Measurements from ENCODE around the gene EXOC4.

The EXOC4 gene

DNA sequence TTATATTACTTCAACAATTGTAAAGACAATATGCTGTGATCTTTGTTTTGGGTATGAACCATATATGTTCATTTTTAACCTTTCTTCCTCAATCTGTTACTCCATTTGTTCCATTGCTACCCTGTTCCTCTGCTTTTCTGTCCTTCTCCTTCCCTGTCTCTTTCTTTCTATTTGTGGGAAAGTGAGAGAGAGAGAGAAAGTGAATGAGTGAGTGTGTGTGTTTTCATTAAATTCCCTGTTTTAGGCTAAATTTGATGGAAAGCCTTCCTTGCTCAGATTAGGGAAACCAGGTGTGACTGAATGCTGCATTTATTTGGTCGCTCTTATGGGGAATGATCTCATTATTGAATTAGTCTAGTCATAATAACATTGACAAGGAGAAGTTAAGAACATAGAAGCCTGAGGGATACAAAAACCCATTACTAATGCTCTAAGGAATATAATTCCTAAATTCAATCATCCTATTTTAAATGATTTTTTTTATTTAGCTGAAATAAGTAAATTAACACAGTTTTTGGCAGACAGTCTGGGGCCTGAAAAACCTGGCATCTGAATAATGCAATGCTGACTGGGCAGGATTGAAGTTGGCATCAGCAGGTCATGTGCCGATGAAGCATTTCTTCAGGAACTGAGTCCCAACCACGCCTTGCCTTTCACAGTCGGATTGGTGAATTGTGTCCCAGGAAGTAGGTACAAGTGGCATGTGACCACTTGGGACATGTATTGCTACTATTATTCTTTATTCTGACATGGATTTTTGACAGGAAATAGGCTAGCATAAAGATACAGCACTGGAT is 756.6 kb downstream of the EXOC4 start:
- Mint-ChIP-seq H3K9me3 (no peaks in the 10 kb centered on the region), H3K4me3 (no peak overlapping the region), H3K27ac (no peak overlapping the region), H3K27me3 (ENCODE audit: low read depth) (no peaks in the 10 kb centered on the region), H3K36me3 (ENCODE audit: low read depth) (peaks cover 26% of the 10 kb centered on the region), H3K4me1 (no peaks in the 10 kb centered on the region)
- TF ChIP-seq, protein P1, sequence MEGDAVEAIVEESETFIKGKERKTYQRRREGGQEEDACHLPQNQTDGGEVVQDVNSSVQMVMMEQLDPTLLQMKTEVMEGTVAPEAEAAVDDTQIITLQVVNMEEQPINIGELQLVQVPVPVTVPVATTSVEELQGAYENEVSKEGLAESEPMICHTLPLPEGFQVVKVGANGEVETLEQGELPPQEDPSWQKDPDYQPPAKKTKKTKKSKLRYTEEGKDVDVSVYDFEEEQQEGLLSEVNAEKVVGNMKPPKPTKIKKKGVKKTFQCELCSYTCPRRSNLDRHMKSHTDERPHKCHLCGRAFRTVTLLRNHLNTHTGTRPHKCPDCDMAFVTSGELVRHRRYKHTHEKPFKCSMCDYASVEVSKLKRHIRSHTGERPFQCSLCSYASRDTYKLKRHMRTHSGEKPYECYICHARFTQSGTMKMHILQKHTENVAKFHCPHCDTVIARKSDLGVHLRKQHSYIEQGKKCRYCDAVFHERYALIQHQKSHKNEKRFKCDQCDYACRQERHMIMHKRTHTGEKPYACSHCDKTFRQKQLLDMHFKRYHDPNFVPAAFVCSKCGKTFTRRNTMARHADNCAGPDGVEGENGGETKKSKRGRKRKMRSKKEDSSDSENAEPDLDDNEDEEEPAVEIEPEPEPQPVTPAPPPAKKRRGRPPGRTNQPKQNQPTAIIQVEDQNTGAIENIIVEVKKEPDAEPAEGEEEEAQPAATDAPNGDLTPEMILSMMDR (IDR thresholded peaks at IDR 0.05; ENCODE audit: unreplicated experiment in 3 of 3), result no peak

DNA sequence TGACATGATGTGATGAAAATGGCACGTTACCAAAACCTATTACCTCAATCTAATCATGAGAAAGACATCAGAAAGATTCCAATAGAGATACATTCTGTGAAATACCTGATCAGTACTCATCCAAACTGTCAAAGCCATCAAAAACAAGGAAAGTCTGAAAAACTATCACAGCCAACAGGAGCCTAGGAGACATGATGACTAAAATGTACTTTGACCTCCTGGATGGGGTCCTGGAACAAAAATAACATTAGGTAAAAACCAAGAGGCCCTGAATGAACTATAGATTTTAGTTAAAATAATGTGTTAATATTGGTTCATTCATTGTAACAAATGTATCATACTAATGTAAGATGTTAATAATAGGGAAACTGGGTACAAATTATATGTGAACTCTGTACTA is 760.4 kb downstream of the EXOC4 start:
- Mint-ChIP-seq H3K27me3 (ENCODE audit: low read depth) (no peaks in the 10 kb centered on the region), H3K4me1 (no peaks in the 10 kb centered on the region)

DNA sequence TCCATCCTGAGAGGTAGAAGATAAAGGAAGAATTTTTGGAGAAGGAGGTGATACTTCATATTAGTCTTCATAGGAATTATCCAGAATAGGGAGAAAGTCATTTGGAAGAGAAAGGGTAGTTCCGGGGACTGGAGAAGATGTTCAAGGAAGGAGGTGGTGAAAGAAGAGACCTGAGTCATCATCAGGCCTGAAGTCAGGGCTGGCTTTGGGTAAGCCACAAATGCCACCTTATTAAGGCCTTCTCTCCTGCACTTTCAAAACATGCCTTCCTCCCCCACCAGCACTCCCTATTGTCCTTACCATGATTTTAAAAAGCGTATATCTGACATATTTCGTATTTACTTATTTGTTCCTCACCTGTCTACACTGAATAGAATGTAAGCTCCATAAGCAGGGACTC is 762.1 kb downstream of the EXOC4 start:
- Mint-ChIP-seq H3K9me3 (no peaks in the 10 kb centered on the region), H3K36me3 (ENCODE audit: low read depth) (peaks cover 13% of the 10 kb centered on the region), H3K4me1 (no peaks in the 10 kb centered on the region), H3K27me3 (ENCODE audit: low read depth) (no peaks in the 10 kb centered on the region), H3K4me3 (no peak overlapping the region), H3K27ac (no peak overlapping the region)
- TF ChIP-seq, protein P1 (IDR thresholded peaks at IDR 0.05; ENCODE audit: unreplicated experiment in 3 of 3), result no peak

More for the DNA sequence above, 760.4 kb downstream of the EXOC4 start:
- H3K9me3 Mint-ChIP-seq, result no peaks in the 10 kb centered on the region
- H3K27ac Mint-ChIP-seq, result no peak overlapping the region
- TF ChIP-seq, protein P1 (IDR thresholded peaks at IDR 0.05; ENCODE audit: unreplicated experiment in 3 of 3), result no peak
- H3K36me3 Mint-ChIP-seq (ENCODE audit: low read depth), result peaks cover 20% of the 10 kb centered on the region
- no peak overlapping the region for H3K4me3 Mint-ChIP-seq

DNA sequence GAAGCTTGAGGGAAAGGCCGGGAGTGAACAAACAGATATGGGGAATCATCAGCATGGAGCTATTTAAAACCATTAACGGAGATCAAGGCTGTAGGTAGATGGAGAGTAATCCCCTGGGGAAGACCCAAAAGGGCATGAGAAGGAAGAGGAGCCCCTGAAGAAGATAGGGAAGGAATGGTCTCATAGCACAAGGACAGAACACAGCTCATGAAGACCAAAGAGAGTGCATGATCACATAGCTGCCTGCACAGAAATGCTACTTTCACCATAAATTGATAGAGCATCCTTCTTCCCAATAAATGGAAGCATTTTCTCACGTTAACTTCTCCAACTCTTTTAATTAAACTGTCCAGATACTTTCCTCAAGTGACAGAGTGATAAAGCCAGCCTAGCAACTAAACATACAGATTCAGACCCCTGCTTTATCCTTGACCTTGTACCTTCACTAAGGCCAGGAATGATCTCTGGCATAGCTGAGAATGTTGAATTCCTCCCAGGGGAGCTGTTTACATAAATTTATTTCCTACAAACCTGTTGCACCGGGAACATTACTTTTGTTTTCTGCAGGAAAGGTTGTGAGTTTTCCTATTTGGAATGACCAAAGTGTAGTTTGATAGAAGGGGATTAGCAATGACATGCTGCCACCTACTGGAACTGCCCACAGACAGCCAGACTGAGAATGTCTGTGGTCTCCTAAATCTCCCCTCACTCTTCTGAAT is 763.5 kb downstream of the EXOC4 start:
- no peak overlapping the region for H3K27ac Mint-ChIP-seq
- H3K36me3 Mint-ChIP-seq (ENCODE audit: low read depth), result peaks cover 6% of the 10 kb centered on the region
- H3K4me3 Mint-ChIP-seq, result no peak overlapping the region
- no peaks in the 10 kb centered on the region for H3K9me3 Mint-ChIP-seq
- TF ChIP-seq, protein P1 (IDR thresholded peaks at IDR 0.05; ENCODE audit: unreplicated experiment in 3 of 3), result peak; percentile 76 to 85 (median 78)
- H3K27me3 Mint-ChIP-seq (ENCODE audit: low read depth), result no peaks in the 10 kb centered on the region
- H3K4me1 Mint-ChIP-seq, result no peaks in the 10 kb centered on the region

DNA sequence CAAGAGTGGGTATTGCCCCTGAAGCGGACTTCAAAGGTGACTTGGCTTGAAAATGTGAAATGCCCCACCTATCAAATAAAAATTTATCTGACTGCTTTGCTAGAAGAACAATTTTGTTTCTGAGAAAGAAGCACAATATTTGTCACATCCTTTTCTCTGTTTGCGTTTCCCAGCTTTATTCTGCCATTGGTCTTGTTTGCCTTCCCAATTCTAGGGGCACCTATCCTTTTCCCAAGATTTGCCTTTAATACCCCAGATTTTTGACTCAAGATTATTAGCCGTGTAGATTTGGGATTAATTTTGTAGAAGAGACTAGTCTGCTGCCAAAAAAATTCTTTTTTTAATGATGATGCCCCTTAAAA is 764.0 kb downstream of the EXOC4 start:
- no peaks in the 10 kb centered on the region for H3K9me3 Mint-ChIP-seq
- TF ChIP-seq, protein P1 (IDR thresholded peaks at IDR 0.05; ENCODE audit: unreplicated experiment in 3 of 3), result no peak

More for the DNA sequence above, 764.0 kb downstream of the EXOC4 start:
- H3K4me3 Mint-ChIP-seq, result no peak overlapping the region
- H3K36me3 Mint-ChIP-seq (ENCODE audit: low read depth), result peaks cover 3% of the 10 kb centered on the region
- no peaks in the 10 kb centered on the region for H3K4me1 Mint-ChIP-seq
- no peak overlapping the region for H3K27ac Mint-ChIP-seq
- H3K27me3 Mint-ChIP-seq (ENCODE audit: low read depth), result no peaks in the 10 kb centered on the region

All from nephron (organoid).